ENCODE results near the gene MEF2B. TPM values are rescaled to one million over a fixed set of nuclear protein-coding genes. Genes with fewer than 3 reads are reported as not detected.

MEF2B gene
- total RNA-seq, 1 experiment from 2014 or later, result not detected

DNA sequence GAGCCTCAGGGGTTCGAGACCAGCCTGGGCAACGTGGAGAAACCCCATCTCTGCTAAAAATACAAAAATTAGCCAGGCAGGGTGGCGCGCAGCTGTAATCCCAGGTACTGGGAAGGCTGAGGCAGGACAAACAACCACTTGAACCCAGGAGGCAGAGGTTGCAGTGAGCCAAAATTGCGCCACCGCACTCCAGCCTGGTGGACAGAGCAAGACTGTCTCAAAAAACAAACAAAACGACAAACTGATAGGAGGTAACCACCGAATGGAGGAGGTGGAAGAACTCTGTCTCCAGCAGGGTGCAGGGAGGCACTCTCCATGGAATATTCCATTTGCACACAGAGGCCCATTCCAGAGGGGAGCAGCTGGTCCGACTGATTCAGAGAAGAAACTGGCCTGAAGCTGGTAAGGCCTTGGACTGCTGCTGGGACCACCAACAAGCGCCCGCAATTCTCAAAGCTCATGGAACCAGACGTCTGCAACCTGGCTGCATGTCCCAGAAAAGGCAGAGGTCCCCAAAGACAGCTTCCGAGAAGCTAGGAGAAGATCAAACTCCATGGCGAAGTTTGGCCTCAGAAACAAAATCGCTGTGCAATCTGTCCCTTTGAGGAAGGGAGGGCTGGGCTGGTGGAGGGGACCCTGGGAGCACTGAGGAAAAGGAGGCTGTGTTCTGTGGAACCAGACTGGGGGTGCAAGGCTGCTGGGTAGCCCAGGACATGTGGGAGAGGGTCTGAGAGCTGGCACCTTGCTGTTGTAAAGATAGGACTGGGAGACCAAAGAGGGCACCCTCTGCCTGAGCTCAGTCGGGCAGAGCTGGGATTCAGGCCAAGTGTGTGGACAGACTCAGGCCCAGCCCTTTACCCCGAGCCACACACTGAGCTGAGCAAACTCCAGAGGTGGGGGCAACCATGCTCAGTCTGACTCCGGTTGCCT is 71.1 kb downstream of the MEF2B start:
- DNase-seq (ENCODE audit: low spot score), result no peak

DNA sequence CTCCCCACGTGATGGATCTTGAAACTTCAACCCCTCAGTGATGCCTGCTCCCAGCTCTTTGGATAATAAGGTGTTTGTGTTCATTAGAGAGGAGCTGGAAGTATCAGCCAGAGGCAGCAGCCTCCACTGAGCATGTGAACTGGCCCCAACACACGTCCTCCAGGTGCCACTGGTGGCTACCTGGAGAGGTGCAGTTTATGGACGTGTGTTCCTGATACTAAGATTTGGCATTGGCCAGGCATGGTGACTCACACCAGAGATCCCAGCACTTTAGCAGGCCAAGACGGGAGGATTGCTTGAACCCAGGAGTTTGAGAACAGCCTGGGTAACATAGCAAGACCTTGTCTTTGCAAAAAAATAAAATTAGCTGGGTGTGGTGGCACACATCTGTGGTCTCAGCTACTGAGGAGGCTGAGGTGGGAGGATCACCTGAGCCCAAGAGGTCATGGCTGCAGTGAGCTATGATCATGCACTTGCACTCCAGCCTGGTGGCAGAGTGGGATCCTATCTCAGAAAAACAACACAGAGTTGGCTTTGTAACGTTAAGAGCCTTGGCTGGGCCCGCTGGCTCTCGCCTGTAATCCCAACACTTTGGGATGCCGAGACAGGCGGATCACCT is 71.9 kb downstream of the MEF2B start:
- DNase-seq (ENCODE audit: low spot score), result no peak

DNA sequence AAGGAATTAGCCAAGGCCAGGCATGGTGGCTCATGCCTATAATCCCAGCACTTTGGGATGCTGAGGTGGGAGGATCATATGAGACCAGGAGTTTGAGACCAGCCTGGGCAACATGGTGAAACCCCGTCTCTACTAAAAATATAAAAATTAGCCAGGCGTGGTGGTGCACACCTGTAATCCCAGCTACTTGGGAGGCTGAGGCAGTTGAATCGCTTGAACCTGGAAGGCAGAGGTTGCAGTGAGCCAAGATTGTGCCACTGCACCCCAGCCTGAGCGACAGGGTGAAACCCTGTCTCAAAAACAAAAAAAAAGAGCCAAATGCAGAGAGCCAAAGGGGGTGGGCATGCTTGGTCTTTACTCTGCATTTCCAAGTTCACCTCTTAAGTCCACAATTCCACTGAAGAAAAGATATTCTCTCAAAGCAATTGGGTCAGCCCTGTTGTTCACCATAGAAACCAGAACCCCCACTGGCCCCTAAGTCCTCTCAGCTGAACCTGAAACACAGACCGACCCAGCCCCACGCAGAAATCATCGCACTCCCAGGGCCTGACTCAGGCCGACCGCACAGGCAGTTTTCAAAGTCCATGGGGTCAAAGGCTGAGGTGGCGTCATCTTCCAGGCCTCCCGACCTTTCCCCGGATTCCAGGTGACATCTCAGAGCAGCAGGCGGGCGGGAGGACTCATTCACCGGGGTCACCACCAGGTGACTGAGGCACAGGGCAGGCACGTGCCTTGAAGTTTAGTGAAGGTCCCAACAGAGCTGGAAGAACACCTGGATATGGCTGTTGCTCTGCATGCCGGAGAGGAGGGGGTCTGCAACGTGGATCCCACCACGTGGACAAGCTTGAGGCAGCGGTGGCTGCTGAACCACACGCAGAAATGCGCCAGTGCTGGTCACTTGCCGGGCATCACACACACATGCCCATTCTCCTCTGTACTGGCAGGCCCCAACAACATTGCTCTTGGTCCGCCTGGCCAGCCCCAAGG is 73.1 kb downstream of the MEF2B start:
- DNase-seq (ENCODE audit: low spot score), result no peak

DNA sequence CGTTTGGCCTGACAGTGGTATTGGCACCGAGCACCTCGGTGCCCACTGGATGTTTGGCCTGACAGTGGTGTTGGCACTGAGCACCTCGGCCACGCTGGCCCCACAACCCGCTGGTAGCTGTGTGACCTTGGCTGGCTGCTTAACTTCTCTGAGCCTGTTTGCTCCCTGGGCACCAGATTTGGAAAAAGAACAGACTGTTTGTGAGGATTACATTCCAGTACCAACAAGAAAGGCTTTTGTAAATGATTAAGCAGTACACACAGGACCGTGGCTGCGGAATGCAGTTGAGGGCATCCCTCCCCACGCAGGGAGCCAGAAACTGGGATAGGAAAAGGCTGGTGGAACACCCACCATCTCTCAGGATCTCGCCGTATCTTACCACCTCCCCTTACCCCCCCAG is 74.4 kb downstream of the MEF2B start:
- DNase-seq (ENCODE audit: low spot score), result no peak

Other genes with a start within 250 kb of the MEF2B start
- 104 and 143 TPM in 2 replicates for gene HOMER3, start 229.0 kb downstream of the MEF2B start, total RNA-seq (2014; rRNA removed; shearing (Covaris generic))
- gene SUGP2, start 136.7 kb downstream of the MEF2B start, total RNA-seq (2014; rRNA removed; shearing (Covaris generic)), result 47.7 and 48.9 TPM in 2 replicates
- 77.1 and 79.5 TPM in 2 replicates for gene ARMC6, start 136.7 kb downstream of the MEF2B start, total RNA-seq (2014; rRNA removed; shearing (Covaris generic))
- 4.0 and 5.0 TPM in 2 replicates for gene SLC25A42, start 106.3 kb downstream of the MEF2B start, total RNA-seq (2014; rRNA removed; shearing (Covaris generic))
- 29.1 and 31.5 TPM in 2 replicates for gene TMEM161A, start 31.8 kb downstream of the MEF2B start, total RNA-seq (2014; rRNA removed; shearing (Covaris generic))
- 22.0 and 25.6 TPM in 2 replicates for gene BORCS8, start 21.9 kb upstream of the MEF2B start, total RNA-seq (2014; rRNA removed; shearing (Covaris generic))
- gene RFXANK, start 22.0 kb upstream of the MEF2B start, total RNA-seq (2014; rRNA removed; shearing (Covaris generic)), result 122 TPM in 2 replicates
- gene NR2C2AP, start 33.2 kb upstream of the MEF2B start, total RNA-seq (2014; rRNA removed; shearing (Covaris generic)), result 30.3 and 30.6 TPM in 2 replicates
- not detected in 2 replicates for gene NCAN, start 41.7 kb upstream of the MEF2B start, total RNA-seq (2014; rRNA removed; shearing (Covaris generic))
- not detected in 2 replicates for gene TM6SF2, start 103.0 kb upstream of the MEF2B start, total RNA-seq (2014; rRNA removed; shearing (Covaris generic))
- gene SUGP1, start 150.2 kb upstream of the MEF2B start, total RNA-seq (2014; rRNA removed; shearing (Covaris generic)), result 24.0 and 34.2 TPM in 2 replicates
- 23.8 and 24.0 TPM in 2 replicates for gene MAU2, start 150.6 kb upstream of the MEF2B start, total RNA-seq (2014; rRNA removed; shearing (Covaris generic))
- gene GATAD2A, start 235.4 kb upstream of the MEF2B start, total RNA-seq (2014; rRNA removed; shearing (Covaris generic)), result 62.1 and 84.0 TPM in 2 replicates

All from A172 (cell line).